ENCODE results near the gene JADE3.
"Not testable (repeated sequence)": the region's sequence is repeated elsewhere in the genome, so short reads cannot be mapped to it uniquely, and the experiment has no call there.

DNA sequence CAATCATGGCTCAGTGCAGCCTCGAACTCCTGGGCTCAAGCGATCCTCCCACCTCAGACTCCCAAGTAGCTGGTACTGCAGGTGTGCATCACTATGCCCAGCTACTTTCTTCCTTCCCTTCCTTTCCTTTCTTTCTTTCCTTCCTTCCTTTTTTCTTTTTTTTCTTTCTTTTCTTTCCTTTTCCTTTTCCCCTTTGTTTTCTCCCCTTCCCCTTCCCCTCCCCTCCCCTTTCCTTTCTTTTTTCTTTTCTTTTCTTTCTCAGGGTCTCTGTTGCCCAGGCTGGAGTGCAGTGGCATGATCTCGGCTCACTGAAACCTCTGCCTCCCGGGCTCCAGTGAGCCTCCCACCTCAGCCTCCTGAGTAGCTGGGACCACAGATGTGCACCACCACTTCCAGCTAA, 44.4 kb downstream of the JADE3 start:
- not testable (repeated sequence) for TF ChIP-seq EZH2phosphoT487 (conservative IDR thresholded peaks at IDR 0.05; ENCODE audit: low read length)
- TF ChIP-seq, protein P1, sequence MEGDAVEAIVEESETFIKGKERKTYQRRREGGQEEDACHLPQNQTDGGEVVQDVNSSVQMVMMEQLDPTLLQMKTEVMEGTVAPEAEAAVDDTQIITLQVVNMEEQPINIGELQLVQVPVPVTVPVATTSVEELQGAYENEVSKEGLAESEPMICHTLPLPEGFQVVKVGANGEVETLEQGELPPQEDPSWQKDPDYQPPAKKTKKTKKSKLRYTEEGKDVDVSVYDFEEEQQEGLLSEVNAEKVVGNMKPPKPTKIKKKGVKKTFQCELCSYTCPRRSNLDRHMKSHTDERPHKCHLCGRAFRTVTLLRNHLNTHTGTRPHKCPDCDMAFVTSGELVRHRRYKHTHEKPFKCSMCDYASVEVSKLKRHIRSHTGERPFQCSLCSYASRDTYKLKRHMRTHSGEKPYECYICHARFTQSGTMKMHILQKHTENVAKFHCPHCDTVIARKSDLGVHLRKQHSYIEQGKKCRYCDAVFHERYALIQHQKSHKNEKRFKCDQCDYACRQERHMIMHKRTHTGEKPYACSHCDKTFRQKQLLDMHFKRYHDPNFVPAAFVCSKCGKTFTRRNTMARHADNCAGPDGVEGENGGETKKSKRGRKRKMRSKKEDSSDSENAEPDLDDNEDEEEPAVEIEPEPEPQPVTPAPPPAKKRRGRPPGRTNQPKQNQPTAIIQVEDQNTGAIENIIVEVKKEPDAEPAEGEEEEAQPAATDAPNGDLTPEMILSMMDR (IDR thresholded peaks at IDR 0.05; ENCODE audit: insufficient read depth, low read length, poor library complexity, severe bottlenecking): not testable (repeated sequence)
